NT2/D1 (cell line): Measurements from ENCODE around the gene GRAMD2B.
"Not testable (repeated sequence)": the region's sequence is repeated elsewhere in the genome, so short reads cannot be mapped to it uniquely, and the experiment has no call there.

ENCODE experiments used
- DNase-seq: peaks from one replicate; pipeline ENCODE4 v3.0.0-alpha.2; 2011; ENCODE audit warnings: low read depth, low spot score
- H3K27me3 ChIP-seq: 2 replicates; pipeline ENCODE4 v1.6.0; 2011; ENCODE audit warnings: mild to moderate bottlenecking; ENCODE audit not compliant: insufficient read length, insufficient read depth
- H3K36me3 ChIP-seq: 2 replicates; pipeline ENCODE4 v1.6.1; 2011; ENCODE audit warnings: mild to moderate bottlenecking, low read length, mixed read lengths; ENCODE audit not compliant: insufficient read depth, insufficient read length
- H3K4me1 ChIP-seq: 2 replicates; pipeline ENCODE4 v1.5.1; 2011; ENCODE audit not compliant: insufficient read depth, insufficient read length
- H3K4me3 ChIP-seq: 2 replicates; pipeline ENCODE4 v1.5.1; 2011; ENCODE audit warnings: low read depth; ENCODE audit not compliant: insufficient read length
- H3K9ac ChIP-seq: 2 replicates; pipeline ENCODE4 v1.6.0; 2011; ENCODE audit warnings: low read depth; ENCODE audit not compliant: insufficient read length
- H3K9me3 ChIP-seq: 2 replicates; pipeline ENCODE4 v1.5.1; 2011; ENCODE audit warnings: mild to moderate bottlenecking, low read length; ENCODE audit not compliant: insufficient read depth
- SUZ12 ChIP-seq: IDR thresholded peaks from 2 replicates; pipeline ENCODE4 v1.6.1; 2011; ENCODE audit not compliant: insufficient read length, insufficient read depth; ENCODE audit errors: extremely low read depth
- YY1 ChIP-seq: IDR thresholded peaks from 2 replicates; pipeline ENCODE4 v1.6.1; 2011; ENCODE audit not compliant: insufficient read length, insufficient read depth
- ZNF274 ChIP-seq: IDR thresholded peaks from 2 replicates; pipeline ENCODE4 v1.6.1; 2011; ENCODE audit warnings: mild to moderate bottlenecking, low read depth, low read length

Gene GRAMD2B

DNA sequence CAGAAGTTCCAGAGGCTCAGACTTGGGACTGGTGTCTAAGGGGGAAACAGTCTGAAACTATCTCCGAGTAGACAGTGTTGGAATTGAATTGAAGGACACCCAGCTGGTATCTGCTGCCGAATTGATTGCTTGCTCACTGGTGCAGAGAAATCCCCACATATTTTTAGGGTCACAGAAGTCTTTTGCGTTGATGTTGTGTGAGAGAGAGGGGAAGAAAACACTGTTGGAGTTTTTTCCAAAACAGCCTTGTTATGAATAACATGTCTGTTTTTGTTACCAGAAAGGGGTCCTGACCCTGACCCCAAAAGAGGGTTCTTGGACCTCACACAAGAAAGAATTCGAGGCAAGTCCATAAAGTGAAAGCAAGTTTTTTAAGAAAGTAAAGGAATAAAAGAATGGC, 90.5 kb downstream of the GRAMD2B start:
- H3K4me1 ChIP-seq: no peaks in the 10 kb centered on the region
- no peak overlapping the region for H3K9ac ChIP-seq
- TF ChIP-seq YY1: no peak
- no peak for TF ChIP-seq ZNF274
- TF ChIP-seq SUZ12: no peak
- no peak for DNase-seq
- no peaks in the 10 kb centered on the region for H3K27me3 ChIP-seq
- H3K9me3 ChIP-seq: no peaks in the 10 kb centered on the region
- H3K4me3 ChIP-seq: no peak overlapping the region
- H3K36me3 ChIP-seq: no peaks in the 10 kb centered on the region

GRCh38 chr5:126514131-126514557, 90.9 kb downstream of the GRAMD2B start:
- no peak overlapping the region for H3K9ac ChIP-seq
- DNase-seq: no peak
- no peaks in the 10 kb centered on the region for H3K36me3 ChIP-seq
- no peak overlapping the region for H3K4me3 ChIP-seq
- no peaks in the 10 kb centered on the region for H3K4me1 ChIP-seq
- no peaks in the 10 kb centered on the region for H3K27me3 ChIP-seq
- no peak for TF ChIP-seq ZNF274
- H3K9me3 ChIP-seq: no peaks in the 10 kb centered on the region

DNA sequence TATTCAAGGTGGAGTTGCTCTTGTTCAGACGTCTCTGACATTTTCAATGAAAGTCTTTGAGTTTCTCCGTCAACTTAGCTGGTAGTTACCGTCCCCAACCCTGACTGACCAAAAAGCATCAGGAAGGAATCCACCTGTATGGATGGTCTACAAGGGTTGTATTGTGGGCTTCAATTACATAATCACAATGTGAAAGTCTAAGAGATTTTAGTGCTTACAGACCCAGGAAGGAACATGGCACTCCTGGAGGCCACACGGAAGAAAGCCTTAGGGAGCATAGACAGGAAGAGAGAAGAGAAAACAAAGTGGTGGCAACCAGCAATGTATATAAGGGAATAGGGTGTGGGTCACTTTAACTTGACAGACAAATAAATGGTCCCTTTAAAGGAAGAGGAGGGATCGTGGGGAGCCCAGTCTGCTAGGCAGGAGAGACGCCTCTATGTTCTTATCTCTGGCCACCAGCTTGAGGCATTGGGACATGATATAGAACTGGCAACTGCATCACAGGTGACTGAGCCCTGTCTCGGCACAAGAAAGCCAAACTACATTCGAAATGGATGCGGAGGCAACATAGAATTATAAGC, 91.4 kb downstream of the GRAMD2B start:
- no peak overlapping the region for H3K9ac ChIP-seq
- no peak for DNase-seq
- TF ChIP-seq ZNF274: no peak
- no peak for TF ChIP-seq SUZ12
- TF ChIP-seq YY1: no peak
- H3K36me3 ChIP-seq: no peaks in the 10 kb centered on the region
- no peaks in the 10 kb centered on the region for H3K9me3 ChIP-seq
- H3K4me3 ChIP-seq: no peak overlapping the region
- H3K4me1 ChIP-seq: no peaks in the 10 kb centered on the region
- no peaks in the 10 kb centered on the region for H3K27me3 ChIP-seq

DNA sequence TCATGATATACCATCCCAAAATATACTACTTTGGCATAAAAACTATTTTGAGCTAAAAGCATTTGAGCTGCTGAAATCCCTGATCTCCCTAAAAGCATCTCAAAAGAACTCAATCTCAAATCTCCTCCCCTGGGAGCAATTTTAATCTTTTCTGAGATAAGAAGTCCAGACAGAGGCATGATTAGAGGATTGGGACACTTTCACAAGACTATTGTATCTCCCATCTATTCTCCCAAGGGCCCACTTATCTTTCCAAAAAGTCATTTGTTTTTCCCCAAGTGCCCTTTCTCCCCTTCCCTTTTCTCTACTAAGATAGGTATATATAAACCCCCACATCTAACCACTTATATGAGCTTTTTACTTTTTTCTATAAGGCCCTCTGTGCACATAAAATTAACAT, 92.1 kb downstream of the GRAMD2B start:
- Histone ChIP-seq H3K4me3 (no peak overlapping the region), H3K36me3 (no peaks in the 10 kb centered on the region), H3K9ac (no peak overlapping the region), H3K4me1 (peaks cover 2% of the 10 kb centered on the region), H3K9me3 (no peaks in the 10 kb centered on the region), H3K27me3 (no peaks in the 10 kb centered on the region)
- TF ChIP-seq YY1: no peak
- TF ChIP-seq ZNF274: no peak
- no peak for TF ChIP-seq SUZ12
- DNase-seq: no peak

GRCh38 chr5:126516133-126516532, 92.9 kb downstream of the GRAMD2B start:
- DNase-seq: no peak
- Histone ChIP-seq H3K4me1 (peaks cover 2% of the 10 kb centered on the region), H3K36me3 (no peaks in the 10 kb centered on the region), H3K27me3 (no peaks in the 10 kb centered on the region), H3K4me3 (no peak overlapping the region), H3K9ac (no peak overlapping the region), H3K9me3 (no peaks in the 10 kb centered on the region)
- TF ChIP-seq ZNF274: no peak
- no peak for TF ChIP-seq YY1
- no peak for TF ChIP-seq SUZ12

GRCh38 chr5:126516852-126517251, 93.6 kb downstream of the GRAMD2B start:
- no peak overlapping the region for H3K4me3 ChIP-seq
- DNase-seq: no peak
- no peaks in the 10 kb centered on the region for H3K9me3 ChIP-seq
- H3K36me3 ChIP-seq: no peaks in the 10 kb centered on the region
- TF ChIP-seq YY1 (no peak), ZNF274 (no peak), SUZ12 (no peak)
- no peaks in the 10 kb centered on the region for H3K27me3 ChIP-seq
- no peak overlapping the region for H3K9ac ChIP-seq
- peaks cover 2% of the 10 kb centered on the region for H3K4me1 ChIP-seq

GRCh38 chr5:126519223-126519622, 96.0 kb downstream of the GRAMD2B start:
- not testable (repeated sequence) for H3K4me3 ChIP-seq, H3K9me3 ChIP-seq, H3K27me3 ChIP-seq, DNase-seq, H3K36me3 ChIP-seq, H3K4me1 ChIP-seq, H3K9ac ChIP-seq
